ENCODE data around the gene B2M. TPM values are rescaled to one million over a fixed set of nuclear protein-coding genes. Genes with fewer than 3 reads are reported as not detected.
"Not testable (repeated sequence)": the region's sequence is repeated elsewhere in the genome, so short reads cannot be mapped to it uniquely, and the experiment has no call there.

Gene B2M
- total RNA-seq, 6 experiments from 2014 or later: 811 to 1,058 (median 898) TPM

- peaks cover 27% of the 10 kb centered on the region for H3K4me1 Mint-ChIP-seq (ENCODE audit: low read depth)
- no peak overlapping the region; the same call in 1 of the 2 replicates for H3K4me3 Mint-ChIP-seq
- no peaks in the 10 kb centered on the region for H3K9me3 Mint-ChIP-seq
- peaks cover 3% of the 10 kb centered on the region for H3K27me3 Mint-ChIP-seq (ENCODE audit: insufficient read depth)
- no peak overlapping the region for H3K27ac Mint-ChIP-seq
- no peak for DNase-seq
- TF ChIP-seq, protein P1, sequence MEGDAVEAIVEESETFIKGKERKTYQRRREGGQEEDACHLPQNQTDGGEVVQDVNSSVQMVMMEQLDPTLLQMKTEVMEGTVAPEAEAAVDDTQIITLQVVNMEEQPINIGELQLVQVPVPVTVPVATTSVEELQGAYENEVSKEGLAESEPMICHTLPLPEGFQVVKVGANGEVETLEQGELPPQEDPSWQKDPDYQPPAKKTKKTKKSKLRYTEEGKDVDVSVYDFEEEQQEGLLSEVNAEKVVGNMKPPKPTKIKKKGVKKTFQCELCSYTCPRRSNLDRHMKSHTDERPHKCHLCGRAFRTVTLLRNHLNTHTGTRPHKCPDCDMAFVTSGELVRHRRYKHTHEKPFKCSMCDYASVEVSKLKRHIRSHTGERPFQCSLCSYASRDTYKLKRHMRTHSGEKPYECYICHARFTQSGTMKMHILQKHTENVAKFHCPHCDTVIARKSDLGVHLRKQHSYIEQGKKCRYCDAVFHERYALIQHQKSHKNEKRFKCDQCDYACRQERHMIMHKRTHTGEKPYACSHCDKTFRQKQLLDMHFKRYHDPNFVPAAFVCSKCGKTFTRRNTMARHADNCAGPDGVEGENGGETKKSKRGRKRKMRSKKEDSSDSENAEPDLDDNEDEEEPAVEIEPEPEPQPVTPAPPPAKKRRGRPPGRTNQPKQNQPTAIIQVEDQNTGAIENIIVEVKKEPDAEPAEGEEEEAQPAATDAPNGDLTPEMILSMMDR (IDR thresholded peaks at IDR 0.05): no peak
- H3K36me3 Mint-ChIP-seq (ENCODE audit: low read depth): no peaks in the 10 kb centered on the region
These were observed 23.6 kb downstream of the B2M start for GRCh38 chr15:44734839-44735481.

DNA sequence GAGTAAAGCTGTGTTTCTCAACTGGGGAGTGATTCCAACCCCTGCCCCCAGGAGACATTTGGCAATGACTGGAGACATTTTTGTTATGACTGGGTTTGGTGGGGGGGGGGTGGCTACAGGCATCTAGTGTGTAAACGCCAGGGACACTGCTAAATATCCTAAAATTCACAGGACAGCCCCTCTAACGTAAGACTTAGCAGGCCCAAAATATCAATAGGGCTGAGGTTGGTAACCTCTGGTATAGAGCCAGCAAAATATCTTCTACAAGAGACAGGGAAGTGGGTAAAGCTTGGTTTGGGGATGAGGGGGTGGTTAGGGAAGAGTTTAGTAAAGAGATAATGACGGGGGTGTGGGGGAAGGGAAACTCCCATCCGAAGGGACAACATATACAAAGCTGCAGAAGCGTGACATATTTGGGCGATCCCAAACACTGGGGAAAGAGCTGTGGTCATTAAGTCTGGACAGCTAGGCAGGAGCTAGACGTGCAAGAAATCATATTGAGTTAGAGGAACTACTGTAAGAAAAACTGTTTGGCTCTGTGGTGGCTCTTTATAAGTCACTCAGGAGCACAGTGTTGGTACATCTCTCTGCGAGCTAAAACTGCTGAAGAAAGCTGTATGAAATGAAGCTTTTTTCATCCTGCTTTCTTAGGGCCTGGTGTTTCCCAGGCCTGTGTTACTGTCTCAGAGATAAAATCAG, 24.3 kb downstream of the B2M start:
- Mint-ChIP-seq H3K9me3 (no peaks in the 10 kb centered on the region), H3K4me3 (no peak overlapping the region), H3K27me3 (ENCODE audit: insufficient read depth) (peaks cover 5% of the 10 kb centered on the region), H3K36me3 (ENCODE audit: low read depth) (no peaks in the 10 kb centered on the region), H3K27ac (peak overlapping the region; percentile 10; the same call in 1 of the 2 replicates), H3K4me1 (ENCODE audit: low read depth) (peaks cover 20% of the 10 kb centered on the region)
- DNase-seq: no peak
- TF ChIP-seq, protein P1 (IDR thresholded peaks at IDR 0.05): no peak

- Mint-ChIP-seq H3K27ac (peak within 1 kb of the TSS; percentile 10; the same call in 1 of the 2 replicates), H3K9me3 (no peaks in the 10 kb centered on the region), H3K4me1 (ENCODE audit: low read depth) (peaks cover 20% of the 10 kb centered on the region), H3K36me3 (ENCODE audit: low read depth) (no peaks in the 10 kb centered on the region), H3K27me3 (ENCODE audit: insufficient read depth) (peaks cover 6% of the 10 kb centered on the region), H3K4me3 (no peak within 1 kb of the TSS)
- TF ChIP-seq, protein P1 (IDR thresholded peaks at IDR 0.05): no peak
- DNase-seq: no peak
These were observed 25.0 kb downstream of the B2M start, which contains the start of gene TRIM69 for GRCh38 chr15:44736181-44736765. TRIM69 (plus strand) TSS chr15:44736528; CDS start chr15:44736705, 177 bp downstream.

- Mint-ChIP-seq H3K4me3 (no peak overlapping the region), H3K36me3 (ENCODE audit: low read depth) (no peaks in the 10 kb centered on the region), H3K9me3 (peaks cover 7% of the 10 kb centered on the region; the same call in 1 of the 2 replicates), H3K4me1 (ENCODE audit: low read depth) (peaks cover 20% of the 10 kb centered on the region), H3K27ac (no peak overlapping the region), H3K27me3 (ENCODE audit: insufficient read depth) (peaks cover 8% of the 10 kb centered on the region)
- TF ChIP-seq, protein P1 (IDR thresholded peaks at IDR 0.05): peak; percentile 85
- peak; percentile 59 for DNase-seq
These were observed 27.1 kb downstream of the B2M start for GRCh38 chr15:44738340-44738984.

- not testable (repeated sequence) for H3K27ac Mint-ChIP-seq; H3K36me3 Mint-ChIP-seq (ENCODE audit: low read depth); H3K27me3 Mint-ChIP-seq (ENCODE audit: insufficient read depth); H3K4me3 Mint-ChIP-seq; H3K9me3 Mint-ChIP-seq; DNase-seq
- H3K4me1 Mint-ChIP-seq (ENCODE audit: low read depth): peaks cover 20% of the 10 kb centered on the region
These were observed 28.0 kb downstream of the B2M start for GRCh38 chr15:44739222-44739847.

GRCh38 chr15:44743454-44743853, 32.1 kb downstream of the B2M start:
- peaks cover 12% of the 10 kb centered on the region for H3K9me3 Mint-ChIP-seq
- not testable (repeated sequence) for DNase-seq

More at GRCh38 chr15:44743454-44743853, 32.1 kb downstream of the B2M start:
- not testable (repeated sequence) for H3K4me1 Mint-ChIP-seq (ENCODE audit: low read depth); H3K4me3 Mint-ChIP-seq; H3K27ac Mint-ChIP-seq; H3K36me3 Mint-ChIP-seq (ENCODE audit: low read depth)
- H3K27me3 Mint-ChIP-seq (ENCODE audit: insufficient read depth): peaks cover 12% of the 10 kb centered on the region
